Stimulated activated CD4-positive, alpha-beta T cell treated with anti-CD3 and anti-CD28 coated beads, TNF-alpha, amount 100 ng/mL, for 24 hours (primary cell): ENCODE results near the gene DNAJA3.
"Not testable (repeated sequence)": the region's sequence is repeated elsewhere in the genome, so short reads cannot be mapped to it uniquely, and the experiment has no call there.

ENCODE experiments used
- DNase-seq, 3 experiments: peaks; one replicate each; pipeline ENCODE4 v3.0.0-alpha.2; 2020; ENCODE audit warnings: low read depth in 3 of 3

DNAJA3 gene

DNA sequence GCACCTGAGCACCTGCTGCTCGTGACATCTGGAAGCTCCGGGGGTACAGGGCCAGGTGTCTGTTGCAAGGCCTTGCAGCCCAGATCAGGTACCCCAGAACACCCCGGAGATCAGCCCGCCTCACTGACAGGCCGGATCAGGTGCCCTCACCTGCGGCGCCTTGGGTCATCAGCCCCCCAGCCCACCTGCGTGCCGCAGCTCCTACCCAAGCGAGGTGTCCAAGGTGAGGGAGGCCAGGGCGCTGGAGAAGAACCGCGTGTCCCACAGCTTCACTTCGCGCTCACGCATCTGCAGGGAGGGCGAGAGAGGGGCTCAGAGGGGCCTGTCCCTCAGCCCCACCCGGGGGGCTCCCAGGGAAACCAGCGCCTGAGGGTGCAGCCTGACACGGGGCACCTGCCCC is 37.9 kb upstream of the DNAJA3 start:
- DNase-seq, result no peak

DNA sequence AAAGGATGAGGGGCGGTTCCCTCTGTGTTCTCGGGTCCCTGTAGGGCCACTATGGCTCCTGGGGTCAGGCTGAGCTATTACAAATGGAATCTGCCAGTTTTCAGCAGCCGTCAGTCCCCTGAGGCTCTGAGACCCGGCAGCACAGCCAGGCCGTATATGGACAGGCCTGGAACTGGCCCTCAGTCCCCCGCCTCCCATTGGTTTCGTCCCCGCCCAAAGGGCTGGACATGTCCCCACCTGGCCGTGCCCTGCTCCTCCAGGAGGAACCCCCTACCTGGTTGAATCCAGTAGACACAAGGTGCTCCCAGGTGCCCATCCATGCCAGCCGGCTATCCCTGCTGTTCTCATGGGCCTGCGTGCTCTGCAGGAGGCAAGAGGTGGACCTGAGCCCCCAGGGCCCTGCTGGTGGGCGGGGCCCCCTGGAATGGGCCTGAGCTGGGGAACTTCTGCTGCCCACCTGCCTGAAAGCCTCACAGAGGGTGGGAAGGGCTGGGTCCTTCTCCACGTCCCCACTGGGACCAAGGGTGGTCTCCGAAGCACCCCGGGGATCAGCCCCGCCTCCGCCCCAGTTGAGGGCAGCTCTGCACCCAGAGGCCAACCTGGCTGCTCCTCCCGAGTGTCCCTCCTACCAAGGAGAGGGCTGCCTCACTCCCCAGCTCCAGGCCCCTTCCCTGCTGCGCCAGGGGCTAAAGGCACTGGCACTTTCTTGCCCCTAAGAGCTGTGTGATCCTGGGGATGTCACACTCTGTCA is 37.2 kb upstream of the DNAJA3 start:
- no peak for DNase-seq

DNA sequence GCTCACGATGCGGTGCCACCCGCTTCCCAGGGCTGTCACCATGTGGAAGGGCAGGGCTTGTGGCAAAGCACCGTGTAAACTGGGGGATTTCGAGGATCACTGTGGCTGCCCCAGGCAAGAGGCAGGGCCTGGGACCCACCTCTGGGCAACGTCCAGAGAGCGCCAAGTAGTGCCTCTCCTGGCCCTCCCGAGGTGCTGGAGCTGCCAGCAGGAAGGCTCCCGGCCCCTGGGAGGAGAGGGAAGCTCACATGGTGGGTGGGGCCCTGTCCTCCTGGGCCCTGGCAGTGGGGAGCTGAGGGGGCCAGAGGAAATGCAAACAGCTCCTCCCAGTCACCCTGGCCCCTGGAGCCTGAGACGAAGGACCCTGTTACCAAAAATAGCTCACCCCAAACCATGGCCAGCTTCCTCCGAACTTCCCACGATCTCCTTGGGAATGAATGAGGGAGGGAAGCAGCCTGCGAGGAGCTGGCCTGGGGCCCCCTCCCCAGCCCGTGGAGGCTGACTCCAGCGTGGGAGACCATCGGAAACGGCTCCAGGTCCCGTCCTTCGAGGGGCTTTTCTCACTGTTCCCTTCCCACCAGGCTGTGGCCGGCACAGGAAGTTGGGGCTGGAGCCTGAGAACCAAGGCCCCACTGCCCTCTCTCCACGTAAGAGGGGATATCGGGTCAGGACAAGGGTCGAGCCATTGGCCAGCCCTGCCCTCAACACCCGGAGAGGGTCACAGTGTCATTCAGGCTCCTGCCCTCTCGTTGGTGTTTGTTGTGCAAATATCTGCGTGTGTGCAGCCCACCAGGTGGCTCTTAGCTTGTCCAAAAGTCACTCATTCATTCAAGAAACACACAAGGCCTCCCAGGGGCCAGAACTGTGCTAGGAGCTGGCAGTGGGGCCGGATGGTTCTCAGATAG is 36.4 kb upstream of the DNAJA3 start:
- no peak for DNase-seq

DNA sequence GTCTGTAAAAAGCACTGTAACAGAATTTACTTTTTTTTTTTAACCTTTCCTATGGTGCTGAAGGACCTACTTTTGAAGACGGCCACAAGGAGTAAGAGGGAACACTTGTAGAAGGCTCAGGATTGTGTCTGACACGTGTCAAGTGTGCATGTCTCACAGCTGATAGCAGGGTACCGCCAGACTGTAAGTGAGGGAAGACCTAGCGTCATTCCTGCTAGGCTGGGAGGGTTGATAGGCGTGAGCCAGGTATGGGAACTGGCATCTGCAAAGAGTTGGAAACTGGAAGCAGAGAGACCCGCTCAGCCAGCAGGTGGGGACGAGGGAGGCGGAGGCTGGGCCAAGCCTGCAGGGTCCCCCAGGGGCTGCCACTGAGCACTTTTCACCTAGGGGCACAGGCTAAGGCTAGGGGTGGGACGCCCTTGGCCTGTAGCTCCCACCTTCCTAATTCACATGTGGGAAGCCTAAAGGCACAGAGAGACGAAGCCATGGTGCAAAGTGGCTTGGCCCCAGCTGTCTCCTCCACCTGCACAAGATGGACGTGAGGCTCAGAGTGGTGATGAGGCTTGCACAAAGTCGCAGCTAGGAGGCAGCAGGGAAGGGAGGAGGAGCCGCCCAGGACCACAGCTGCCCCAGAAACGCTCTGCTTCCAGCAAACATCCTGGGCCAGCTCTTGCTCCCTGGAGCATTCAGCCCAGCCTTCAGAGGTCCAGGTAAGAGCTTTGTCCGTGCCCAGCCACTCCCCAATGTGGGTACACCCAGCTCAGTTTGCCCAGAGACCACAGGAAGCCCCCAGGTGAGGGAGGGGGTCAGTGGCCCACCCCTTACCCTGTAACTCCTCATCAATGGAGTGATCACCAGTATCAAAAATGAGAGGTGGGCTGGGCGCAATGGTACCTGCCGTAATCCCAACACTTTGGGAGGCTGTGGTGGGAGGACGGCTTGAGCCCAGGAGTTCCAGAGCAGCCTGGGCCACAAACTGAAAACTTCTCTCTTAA is 35.1 kb upstream of the DNAJA3 start:
- DNase-seq, result no peak

DNA sequence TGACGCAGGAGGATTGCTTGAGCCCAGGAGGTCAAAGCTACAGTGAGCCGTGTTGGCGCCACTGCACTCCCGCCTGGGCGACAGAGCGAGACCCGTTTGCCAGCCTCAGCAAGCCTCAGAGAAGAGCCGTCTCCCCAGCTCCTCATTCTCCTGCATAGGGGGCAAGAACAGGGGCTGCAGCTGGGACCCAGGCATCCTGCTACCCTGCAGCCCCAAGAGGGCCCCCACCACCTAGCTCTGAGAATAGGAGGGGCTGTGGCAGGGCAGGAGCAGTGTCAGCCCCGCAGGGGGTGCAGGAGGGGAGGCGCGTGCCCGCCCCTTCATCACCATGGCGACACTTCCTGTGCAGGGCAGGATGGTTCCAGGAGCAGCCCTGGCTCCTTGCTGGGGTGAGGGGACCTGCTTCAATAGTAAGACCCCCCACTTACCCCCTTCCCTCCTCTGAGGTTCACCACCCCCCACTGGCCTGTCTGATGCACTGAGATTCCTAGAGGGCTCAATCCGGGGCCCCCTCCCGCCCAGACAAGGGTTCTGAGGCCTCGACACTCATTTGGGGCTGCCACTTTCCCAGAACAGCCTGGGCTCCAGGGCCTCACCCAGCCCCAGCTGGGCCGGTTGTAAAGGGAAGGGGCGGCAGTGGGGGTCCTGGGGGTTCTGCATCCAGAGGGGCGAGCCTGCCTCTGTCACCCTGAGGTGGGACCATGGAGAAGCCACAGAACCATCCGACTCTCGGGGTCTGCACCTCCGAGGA is 33.9 kb upstream of the DNAJA3 start:
- DNase-seq, result no peak

DNA sequence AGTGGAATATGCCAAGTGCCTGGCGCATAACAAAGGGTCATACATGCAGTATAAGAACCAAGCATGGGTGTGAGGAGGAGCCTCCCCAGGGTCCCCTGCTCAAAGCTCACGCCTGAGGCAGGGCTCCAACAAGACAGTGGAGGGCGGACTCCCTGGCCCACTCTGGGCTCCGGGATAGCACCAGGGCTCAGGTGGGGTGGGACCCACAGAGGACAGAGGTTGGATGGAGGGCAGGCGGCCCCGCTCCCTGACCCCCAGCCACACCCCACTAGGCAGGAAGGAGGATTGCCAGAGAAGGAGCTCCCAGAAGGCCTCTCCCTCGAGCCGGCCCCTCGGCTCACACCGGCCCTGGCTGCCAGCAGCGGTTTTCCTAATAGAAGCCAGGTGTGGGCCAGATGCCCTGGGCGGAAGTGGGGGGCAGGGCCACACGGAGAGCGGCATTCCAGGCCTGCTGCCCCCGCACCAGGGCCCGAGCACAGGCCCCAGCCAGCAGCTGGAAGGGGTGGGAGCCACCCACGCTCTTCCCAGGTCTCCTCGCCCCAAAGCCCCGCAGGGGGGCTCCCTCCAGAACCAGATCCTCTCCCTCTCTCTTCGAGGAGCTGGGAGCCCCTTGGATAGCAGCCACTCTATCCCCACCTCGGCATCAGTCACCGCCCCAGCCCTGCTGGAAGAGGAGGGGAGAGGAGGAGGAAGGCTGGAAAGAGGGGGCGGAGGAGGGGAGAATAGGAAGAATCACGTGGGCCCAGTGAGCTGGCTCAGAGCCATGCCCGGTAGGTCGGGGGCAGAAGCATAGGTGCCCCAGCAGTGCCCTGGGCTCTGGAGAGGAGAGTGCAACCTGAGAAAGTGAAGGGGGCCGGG is 33.1 kb upstream of the DNAJA3 start:
- no peak for DNase-seq

DNA sequence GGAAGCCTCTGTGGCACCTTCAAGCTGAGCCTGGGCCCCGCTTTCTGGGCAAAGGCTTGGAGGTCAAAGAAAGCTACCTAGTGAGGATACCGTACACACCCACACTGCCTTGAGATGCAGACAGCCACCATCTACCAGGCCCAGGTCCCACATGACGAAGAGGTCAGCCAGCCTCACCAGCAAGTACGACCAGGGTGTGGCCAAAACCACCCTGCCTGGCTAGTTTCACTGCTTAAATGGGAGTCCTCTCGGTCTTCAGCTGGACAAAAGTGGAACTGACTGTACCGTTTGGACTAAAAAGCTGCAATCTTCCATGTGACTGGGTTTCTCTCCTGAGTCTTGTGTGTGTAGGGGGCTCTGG is 32.4 kb upstream of the DNAJA3 start:
- DNase-seq, result no peak

DNA sequence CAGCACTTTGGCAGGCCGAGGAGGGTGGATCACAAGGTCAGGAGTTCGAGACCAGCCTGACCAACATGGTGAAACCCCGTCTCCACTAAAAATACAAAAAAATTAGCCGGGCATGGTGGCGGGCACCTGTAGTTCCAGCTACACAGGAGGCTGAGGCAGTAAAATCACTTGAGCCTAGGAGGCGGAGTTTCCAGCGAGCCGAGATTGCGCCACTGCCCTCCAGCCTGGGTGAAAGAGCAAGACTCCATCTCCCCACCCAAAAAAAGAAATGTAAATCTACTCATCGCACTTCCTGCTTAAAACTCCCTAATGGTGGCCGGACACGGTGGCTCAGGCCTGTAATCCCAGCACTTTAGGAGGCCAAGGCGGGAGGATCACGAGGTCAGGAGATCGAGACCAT is 31.8 kb upstream of the DNAJA3 start:
- DNase-seq, result not testable (repeated sequence)

DNA sequence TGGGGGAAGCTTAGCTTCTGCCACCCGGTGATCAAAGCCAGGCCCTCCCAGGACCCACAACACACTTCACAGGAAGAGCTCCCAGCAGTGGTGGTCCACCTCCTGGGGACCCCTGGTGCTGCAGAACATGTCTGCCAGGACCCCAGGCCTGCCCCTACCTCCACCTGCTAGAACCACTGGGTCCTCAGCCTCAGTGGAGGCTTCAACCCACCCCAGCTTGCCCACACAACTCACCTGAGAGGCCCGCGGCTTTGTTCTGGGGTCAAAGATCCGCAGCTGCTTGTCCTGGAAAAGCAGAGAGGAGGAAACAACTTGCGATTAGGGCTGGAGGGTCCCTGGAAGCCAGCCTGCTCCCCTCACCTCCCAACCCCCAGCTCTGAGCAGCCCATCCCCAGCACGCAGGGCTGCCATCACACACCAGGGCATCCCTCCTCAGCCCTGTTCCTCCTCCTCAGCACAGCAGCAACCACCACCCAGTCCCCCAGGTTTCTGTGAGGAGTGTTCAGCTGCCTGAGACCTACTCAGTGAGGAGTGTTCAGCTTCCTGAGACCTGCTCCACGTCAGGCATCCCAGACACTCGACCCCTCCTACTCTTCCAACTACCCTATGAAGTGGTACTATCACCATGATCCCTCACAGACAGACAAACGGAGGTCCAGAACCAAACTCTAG is 30.5 kb upstream of the DNAJA3 start:
- no peak for DNase-seq

DNA sequence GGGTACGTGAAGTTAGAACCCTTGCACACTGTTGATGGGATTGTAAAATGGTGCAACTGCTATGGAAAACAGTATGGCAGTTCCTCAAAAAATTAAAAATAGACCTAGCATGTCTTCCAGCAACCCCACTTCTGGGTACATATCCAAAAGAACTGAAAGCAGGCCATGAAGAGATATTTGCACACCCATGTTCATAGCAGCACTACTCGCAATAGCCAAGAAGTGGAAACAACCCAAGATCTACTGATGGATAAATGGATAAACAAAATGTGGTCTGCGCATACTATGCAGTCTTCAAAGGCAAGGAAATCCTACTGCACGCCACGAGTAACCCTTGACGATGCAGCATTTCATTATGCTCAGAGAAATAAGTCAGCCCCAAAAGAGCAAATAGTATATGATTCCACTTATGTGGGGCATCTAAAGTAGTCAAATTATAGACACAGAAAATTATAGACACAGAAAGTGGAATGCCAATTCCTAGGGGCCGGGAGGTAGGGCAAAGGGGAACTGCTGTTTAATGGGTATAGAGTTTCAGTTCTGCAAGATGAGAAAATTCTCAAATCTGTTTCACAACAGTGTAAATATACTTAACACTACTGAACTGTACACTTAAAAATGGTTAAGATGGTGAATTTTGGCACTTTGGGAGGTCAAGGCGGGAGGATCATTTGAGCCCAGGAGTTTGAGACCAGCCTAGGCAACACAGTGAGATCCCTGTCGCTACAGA is 26.5 kb upstream of the DNAJA3 start:
- DNase-seq, result no peak

DNA sequence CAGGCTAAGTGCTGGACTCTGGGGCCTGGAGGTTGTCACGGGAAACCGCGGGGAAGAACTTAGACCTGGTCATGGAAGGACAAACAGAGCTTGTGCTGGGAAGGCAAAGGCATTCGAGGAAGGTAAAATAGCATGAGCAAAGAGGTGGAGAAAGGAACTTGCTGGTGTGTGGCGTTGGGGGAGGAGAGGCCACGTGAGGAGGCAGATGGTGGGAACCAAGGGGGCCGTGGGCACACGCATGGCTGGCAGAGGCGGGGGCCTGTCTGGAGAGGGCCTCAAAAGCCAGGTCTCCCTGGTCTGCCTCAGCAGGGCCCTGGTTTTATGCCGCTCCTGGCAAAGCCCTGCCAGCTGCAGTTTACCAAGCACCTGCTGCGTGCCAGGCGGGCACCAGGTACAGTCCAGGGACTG is 24.6 kb upstream of the DNAJA3 start:
- DNase-seq, result no peak

DNA sequence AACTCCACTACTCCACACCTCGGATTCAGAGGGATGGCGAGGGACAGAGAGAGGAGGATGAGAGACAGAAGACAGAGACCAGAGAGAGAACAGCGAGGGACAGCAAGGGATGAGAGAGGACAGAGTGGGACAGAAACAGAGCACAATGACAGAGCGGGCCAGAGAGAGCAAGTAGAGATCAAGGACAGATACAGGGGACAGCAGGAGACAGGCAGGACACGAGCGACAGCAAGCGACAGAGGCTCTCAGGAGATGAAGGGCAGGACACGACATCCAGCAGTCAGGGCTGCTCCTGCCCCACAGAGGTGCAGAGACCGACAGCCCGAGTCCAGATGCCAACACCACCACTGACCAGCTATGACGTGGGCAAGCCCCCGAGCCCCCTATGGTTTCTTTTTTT is 24.2 kb upstream of the DNAJA3 start:
- DNase-seq, result no peak

DNA sequence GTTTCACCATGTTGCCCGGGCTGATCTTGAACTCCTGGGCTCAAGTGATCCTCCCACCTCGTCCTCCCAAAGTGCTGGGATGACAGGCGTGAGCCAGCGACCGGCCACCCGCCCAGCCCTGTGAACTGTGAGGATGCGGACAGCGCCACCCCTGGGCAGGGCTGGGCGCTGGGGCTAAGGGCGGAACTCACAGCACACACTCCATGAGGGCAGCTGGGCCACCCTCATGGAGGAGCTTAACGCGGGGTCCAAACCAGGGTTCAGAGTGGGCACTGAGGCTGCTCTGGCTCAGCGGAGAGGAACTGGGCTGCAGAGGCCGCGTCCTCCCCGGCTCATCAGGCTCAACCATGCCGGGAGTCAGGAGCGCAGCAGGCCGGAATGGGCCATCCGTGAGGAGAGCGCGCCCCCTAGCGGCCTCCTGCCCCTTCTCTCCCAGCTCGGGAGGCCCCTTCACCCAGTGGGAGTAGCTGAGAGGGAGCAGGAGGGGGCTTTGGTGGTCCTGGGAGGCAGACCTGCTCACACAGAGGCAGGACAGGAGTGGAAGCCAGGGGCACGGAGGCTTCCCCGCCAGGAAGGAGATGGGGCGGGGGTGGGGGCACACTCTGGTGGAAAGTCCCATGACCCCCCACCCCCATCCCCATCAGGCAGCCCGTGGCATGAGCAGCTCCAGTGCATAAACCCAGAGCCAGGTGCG is 23.1 kb upstream of the DNAJA3 start:
- peak; percentile 39 to 63 (median 46) for DNase-seq

DNA sequence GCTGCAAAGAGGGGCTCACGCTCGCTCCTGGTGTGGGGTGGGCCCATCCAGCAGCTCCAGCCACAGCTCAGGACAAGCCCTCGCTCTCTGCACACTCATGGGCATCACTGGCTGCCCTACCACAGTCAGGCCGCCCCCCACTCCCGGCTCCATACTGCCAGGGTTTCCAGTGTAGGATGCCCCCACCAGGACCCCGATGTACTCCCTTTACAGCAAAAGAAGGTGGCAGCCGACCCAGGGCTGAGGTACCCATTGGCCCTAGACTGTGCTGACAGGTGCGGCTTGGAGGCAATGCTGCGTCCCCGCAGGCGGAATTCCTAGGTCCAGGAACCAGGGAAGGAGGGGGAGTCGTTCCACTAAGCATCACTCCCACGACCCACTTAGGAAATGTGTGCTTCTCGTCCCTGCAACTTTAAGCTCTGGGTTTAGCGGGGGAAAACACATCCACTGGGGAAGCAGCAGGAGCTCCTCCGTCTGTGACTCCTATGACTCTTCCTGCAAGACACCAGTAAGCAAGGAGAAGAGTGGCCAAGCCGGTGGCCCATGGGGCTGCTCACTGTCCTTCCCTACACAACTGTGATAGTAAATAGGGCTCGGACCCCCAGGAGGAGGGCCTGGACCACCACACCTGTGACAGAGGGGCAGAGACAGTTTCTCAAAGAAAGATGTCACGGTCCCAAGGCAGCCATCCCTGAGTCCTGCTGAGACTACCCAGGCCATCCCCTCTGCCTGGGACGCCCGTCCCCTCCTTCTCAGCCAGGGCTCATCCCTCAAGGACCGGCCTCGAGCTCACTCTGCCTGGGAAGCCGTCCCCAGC is 22.3 kb upstream of the DNAJA3 start:
- no peak for DNase-seq

DNA sequence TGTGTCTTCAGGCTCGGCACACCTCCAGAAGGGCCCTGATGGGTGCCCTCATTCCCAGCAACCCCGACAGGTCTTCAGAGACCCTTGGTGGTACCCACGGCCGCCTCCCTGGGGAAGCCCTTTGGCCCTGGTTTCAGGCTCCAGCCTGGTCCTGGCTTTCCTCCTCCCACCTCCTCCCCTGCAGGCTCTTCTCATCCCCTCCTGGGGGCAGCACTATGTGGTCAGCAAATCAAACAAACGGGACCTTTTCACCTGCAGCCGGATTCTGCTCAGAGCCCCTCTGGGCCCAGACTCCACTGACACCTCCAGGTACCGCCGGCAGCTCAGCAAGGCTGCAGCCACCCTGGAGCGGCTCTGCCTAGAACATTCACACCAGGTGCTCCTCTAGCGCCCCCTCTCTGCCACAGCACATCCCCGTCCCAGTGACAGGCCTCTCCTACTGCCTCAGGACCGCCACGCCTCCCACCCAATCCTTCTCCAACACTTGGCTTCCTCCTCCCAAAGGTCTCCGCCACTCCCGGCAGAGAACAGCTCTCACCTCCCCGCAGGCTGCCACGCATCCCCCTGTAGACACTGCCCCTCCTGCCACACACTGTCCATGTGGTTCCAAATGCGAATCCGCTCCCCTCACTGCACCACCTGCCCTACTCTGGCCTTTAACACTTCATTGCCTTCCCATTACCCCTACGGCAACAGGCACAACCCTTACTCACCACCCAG is 21.3 kb upstream of the DNAJA3 start:
- no peak for DNase-seq

DNA sequence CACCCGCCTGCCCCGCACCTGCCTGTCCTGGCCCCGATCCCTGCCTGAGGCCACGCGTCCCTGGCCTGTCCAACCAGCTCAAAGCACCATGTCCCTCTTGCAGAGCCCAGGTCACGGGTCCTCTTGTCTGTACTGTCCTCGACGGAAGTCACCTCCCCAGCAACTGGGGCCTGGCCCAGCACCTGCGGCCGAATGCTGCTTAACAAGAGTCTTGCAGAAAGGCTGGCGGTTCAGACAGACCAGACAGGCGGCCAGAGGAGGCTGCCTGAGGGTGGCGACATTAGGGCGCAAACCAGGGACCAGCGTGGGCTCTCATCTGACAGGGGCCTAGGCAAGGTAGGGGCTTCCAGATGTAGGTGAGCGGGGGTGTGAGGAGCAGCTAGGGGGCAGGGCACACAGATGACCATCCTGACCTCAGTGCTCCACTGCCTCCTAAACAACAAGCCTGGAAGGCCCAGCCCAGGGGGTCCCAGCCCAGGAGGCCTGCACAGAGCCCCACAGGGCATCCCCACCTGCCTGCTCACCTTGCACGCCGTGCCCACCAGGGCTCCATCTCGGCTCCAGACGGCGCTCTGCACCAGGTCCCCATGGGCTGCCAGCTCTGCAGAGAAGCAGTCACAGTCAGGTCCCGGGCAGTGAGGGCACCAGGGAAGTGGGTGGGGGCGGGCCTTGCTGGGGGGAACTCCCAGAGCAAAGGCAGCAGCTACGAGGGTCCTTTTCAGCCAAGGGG is 20.5 kb upstream of the DNAJA3 start:
- no peak for DNase-seq
